Heart left ventricle (tissue), 13 donors: ENCODE results near the gene HYCC1.

ENCODE experiments used
- CTCF ChIP-seq, 12 donors: fragments of 200-600 bp; sonication (generic) in 4 of 12; IDR thresholded peaks; one replicate each; pipeline versions ENCODE4 v1.5.0 to v1.8.0; 2018 to 2022; ENCODE audit warnings: antibody characterized with exemption in 12 of 12, mild to moderate bottlenecking in 5 of 12
- POLR2A ChIP-seq, 2 donors: fragments of 450-650 bp; IDR thresholded peaks; one replicate each; pipeline ENCODE4 v1.6.1; 2017; ENCODE audit warnings: antibody characterized with exemption in 2 of 2, mild to moderate bottlenecking in 2 of 2, moderate library complexity in 2 of 2
- donor health status: ischemic (EF 13 %, LVEDD 7.1; RV severe dilation, severe dysfunction).
- donor health status: DM: no; HTN: yes; CAD: no.
- donor health status: DM: no; HTN: no; CAD: no.
- donor health status: ischemic (EF 25% LVEDD 6.9; RV normal size, moderate dysfunction).
- donor health status: ischemic (EF 25% LVEDD 5.7; RV mildly dilated, moderate dysfunction).
- donor health status: ischemic (EF 35%, LVEDD 5.7; RV mildly dilated, moderate dysfunction).
- donor health status: nonischemic (EF 11% LVEDD 7.7; RV severe dilation, severe dysfunction).
- donor health status: DM: yes; HTN: yes; CAD: no.
- donor health status: PGD.
- donor health status: ischemic (EF 29% LVEDD 5.4; RV normal size, mild dysfunction).
- donor health status: nonischemic (EF 23%, LVEDD 6.1; RV moderate dilation, normal function).

- no peak for TF ChIP-seq CTCF (IDR thresholded peaks at IDR 0.05)
- no peak for TF ChIP-seq POLR2A (IDR thresholded peaks at IDR 0.05)
Measured at GRCh38 chr7:22979861-22980260, 34.1 kb downstream of the HYCC1 start.
